GM06990 (cell line): ENCODE data around the gene LRRC45.
A peak's percentile ranks its signal among the peaks of the same experiment; 100 is the strongest.
"Not testable (repeated sequence)": the region's sequence is repeated elsewhere in the genome, so short reads cannot be mapped to it uniquely, and the experiment has no call there.

ENCODE experiments used
- DNase-seq: peaks from one replicate; pipeline ENCODE4 v3.0.0-alpha.2; 2011; ENCODE audit not compliant: insufficient read length; ENCODE audit errors: extremely low read depth
- H3K27me3 ChIP-seq: replicated peaks from 2 replicates; pipeline ENCODE4 v1.6.0; 2011; ENCODE audit warnings: low read length; ENCODE audit not compliant: control insufficient read depth, insufficient read depth
- H3K36me3 ChIP-seq: 2 replicates; pipeline ENCODE4 v1.5.1; 2011; ENCODE audit warnings: low read length; ENCODE audit not compliant: control insufficient read depth, insufficient read depth
- H3K4me3 ChIP-seq: replicated peaks from 2 replicates; pipeline ENCODE4 v1.5.1; 2011; ENCODE audit warnings: low read depth, mild to moderate bottlenecking, control low read depth, low read length
- CTCF ChIP-seq: IDR thresholded peaks from 2 replicates; pipeline ENCODE4 v1.5.1; 2011; ENCODE audit warnings: low read length, control low read depth, mild to moderate bottlenecking, inconsistent platforms; ENCODE audit not compliant: insufficient read depth, poor library complexity, severe bottlenecking

Gene LRRC45

GRCh38 chr17:82037889-82038195 is 14.7 kb downstream of the LRRC45 start:
- no peak for DNase-seq
- H3K4me3 ChIP-seq: peak overlapping the region; percentile 42
- H3K36me3 ChIP-seq: no peaks in the 10 kb centered on the region
- no peaks in the 10 kb centered on the region for H3K27me3 ChIP-seq
- TF ChIP-seq CTCF: no peak

- H3K36me3 ChIP-seq, DNase-seq: not testable (repeated sequence)
Measured at GRCh38 chr17:82038796-82039409, 15.8 kb downstream of the LRRC45 start.

GRCh38 chr17:82039695-82040299 is 16.7 kb downstream of the LRRC45 start:
- TF ChIP-seq CTCF: no peak
- DNase-seq: no peak
- no peak overlapping the region for H3K4me3 ChIP-seq
- no peaks in the 10 kb centered on the region for H3K27me3 ChIP-seq
- H3K36me3 ChIP-seq: no peaks in the 10 kb centered on the region

More at GRCh38 chr17:82038796-82039409, 15.8 kb downstream of the LRRC45 start:
- H3K4me3 ChIP-seq, H3K27me3 ChIP-seq: not testable (repeated sequence)

GRCh38 chr17:82041144-82041814 is 18.2 kb downstream of the LRRC45 start:
- no peak for DNase-seq
- Histone ChIP-seq H3K4me3 (no peak overlapping the region), H3K27me3 (no peaks in the 10 kb centered on the region), H3K36me3 (no peaks in the 10 kb centered on the region)
- TF ChIP-seq CTCF: no peak

- TF ChIP-seq CTCF: no peak
- DNase-seq: no peak
Measured at GRCh38 chr17:82042649-82043048, 19.5 kb downstream of the LRRC45 start.

GRCh38 chr17:82043507-82043906 is 20.4 kb downstream of the LRRC45 start:
- Histone ChIP-seq H3K36me3 (peaks cover 2% of the 10 kb centered on the region), H3K27me3 (no peaks in the 10 kb centered on the region), H3K4me3 (no peak overlapping the region)
- TF ChIP-seq CTCF: no peak
- no peak for DNase-seq

More at GRCh38 chr17:82042649-82043048, 19.5 kb downstream of the LRRC45 start:
- H3K36me3 ChIP-seq: no peaks in the 10 kb centered on the region
- no peak overlapping the region for H3K4me3 ChIP-seq
- H3K27me3 ChIP-seq: no peaks in the 10 kb centered on the region
